AG04449 (cell line): ENCODE data around the gene AK8.
A peak's percentile ranks its signal among the peaks of the same experiment; 100 is the strongest.

Experiments used
- CTCF ChIA-PET: fragments of 350-600 bp; formaldehyde crosslinking; extraction: SDS; loops from one replicate; lab custom pipeline; 2021; ENCODE audit warnings: antibody characterized with exemption; lab: Yijun Ruan, JAX
- POLR2A ChIA-PET: fragments of 400-600, 350-600 bp; formaldehyde crosslinking; extraction: SDS; loops from one replicate; lab custom pipeline; 2020; ENCODE audit warnings: antibody characterized with exemption, inconsistent platforms; lab: Yijun Ruan, JAX
- DNase-seq: peaks from one replicate; pipeline ENCODE4 v3.0.0-alpha.2; 2010; ENCODE audit warnings: low read depth, low spot score
- H3K4me3 ChIP-seq: 2 replicates; pipeline ENCODE4 v1.5.1; 2011; ENCODE audit warnings: low read depth, mild to moderate bottlenecking, control low read depth, low read length
- TF ChIP-seq, protein P1 (sequence below): IDR thresholded peaks from one replicate; pipeline ENCODE4 v1.5.1; 2011; ENCODE audit warnings: mild to moderate bottlenecking, moderate library complexity, low read length, control low read depth, inconsistent platforms; ENCODE audit not compliant: insufficient read depth; ENCODE audit errors: missing control alignments

The AK8 gene, protein sequence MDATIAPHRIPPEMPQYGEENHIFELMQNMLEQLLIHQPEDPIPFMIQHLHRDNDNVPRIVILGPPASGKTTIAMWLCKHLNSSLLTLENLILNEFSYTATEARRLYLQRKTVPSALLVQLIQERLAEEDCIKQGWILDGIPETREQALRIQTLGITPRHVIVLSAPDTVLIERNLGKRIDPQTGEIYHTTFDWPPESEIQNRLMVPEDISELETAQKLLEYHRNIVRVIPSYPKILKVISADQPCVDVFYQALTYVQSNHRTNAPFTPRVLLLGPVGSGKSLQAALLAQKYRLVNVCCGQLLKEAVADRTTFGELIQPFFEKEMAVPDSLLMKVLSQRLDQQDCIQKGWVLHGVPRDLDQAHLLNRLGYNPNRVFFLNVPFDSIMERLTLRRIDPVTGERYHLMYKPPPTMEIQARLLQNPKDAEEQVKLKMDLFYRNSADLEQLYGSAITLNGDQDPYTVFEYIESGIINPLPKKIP

DNA sequence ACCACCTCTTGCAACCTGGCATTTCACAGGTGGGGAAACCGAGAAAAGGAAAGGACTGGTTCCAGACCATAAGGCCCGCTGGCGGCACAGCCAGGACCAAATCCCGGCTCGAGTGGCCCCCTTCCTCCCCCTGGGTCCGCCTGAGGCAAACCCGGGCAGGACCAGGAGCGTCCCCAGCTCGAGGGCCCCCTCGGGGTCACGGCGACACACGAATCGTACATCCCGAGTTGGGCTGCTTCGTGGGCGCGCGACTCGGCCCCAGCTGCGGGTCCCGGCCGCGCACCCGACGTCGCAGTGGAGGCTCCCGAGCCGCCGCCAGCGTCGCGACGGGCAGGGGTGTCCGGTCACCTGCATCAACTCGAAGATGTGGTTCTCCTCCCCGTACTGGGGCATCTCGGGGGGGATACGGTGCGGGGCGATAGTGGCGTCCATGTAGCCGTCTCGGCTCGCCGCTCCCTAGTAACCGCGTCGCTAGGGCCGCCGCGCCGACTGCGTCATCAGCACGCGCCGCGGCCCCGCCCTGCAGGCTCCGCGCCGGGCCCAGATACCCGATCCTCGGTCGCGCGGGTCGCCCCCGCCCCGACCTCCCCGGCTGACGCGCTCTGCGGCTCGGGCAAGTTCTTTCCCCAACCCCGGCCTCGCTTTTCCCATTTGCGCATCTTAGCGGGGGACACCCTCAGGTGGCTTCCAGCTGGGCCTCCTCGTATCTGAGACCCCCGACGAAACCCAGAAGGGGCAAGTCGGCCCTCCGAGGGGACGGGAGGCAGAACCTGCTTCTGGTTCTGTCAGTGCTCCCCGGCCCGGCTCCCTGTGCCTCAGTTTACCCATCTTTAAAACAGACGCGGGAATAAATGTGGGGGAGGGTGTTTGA is at the start of gene AK8:
TSS of gene AK8 (minus strand) at position 461 of the 871 bp plus-strand sequence. CDS start at position 432, 29 bp downstream.
- no peak for DNase-seq
- ChIA-PET POLR2A (interaction anchor here (0.7 kb wide), 1 partner anchor 11 kb away, joined by 3 read pairs; no protein-coding TSS in a partner anchor), CTCF (interaction anchor here (0.6 to 4.5 kb wide), 5 partner anchors 10 to 606 kb away, joined by 3 to 32 read pairs (median 3); no protein-coding TSS in a partner anchor)
- peak within 1 kb of the TSS; percentile 94 for H3K4me3 ChIP-seq
- TF ChIP-seq, protein P1, sequence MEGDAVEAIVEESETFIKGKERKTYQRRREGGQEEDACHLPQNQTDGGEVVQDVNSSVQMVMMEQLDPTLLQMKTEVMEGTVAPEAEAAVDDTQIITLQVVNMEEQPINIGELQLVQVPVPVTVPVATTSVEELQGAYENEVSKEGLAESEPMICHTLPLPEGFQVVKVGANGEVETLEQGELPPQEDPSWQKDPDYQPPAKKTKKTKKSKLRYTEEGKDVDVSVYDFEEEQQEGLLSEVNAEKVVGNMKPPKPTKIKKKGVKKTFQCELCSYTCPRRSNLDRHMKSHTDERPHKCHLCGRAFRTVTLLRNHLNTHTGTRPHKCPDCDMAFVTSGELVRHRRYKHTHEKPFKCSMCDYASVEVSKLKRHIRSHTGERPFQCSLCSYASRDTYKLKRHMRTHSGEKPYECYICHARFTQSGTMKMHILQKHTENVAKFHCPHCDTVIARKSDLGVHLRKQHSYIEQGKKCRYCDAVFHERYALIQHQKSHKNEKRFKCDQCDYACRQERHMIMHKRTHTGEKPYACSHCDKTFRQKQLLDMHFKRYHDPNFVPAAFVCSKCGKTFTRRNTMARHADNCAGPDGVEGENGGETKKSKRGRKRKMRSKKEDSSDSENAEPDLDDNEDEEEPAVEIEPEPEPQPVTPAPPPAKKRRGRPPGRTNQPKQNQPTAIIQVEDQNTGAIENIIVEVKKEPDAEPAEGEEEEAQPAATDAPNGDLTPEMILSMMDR, result no peak

DNA sequence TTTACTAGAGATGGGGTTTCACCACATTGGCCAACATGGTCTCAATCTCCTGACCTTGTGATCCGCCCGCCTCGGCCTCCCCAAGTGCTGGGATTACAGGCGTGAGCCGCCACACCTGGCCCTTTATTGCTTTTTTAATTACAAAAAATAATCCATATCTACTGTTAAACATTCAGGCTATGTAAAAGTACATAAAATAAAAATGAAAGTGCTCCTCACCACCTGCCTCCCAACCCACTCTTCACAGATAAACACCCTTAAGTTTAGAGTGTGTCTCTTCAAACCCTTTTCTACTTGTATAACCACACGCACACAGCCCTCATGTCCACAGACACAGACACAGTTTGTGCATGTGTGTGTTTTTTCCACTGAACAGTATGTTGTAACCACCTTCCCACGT is 49.6 kb upstream of the AK8 start:
- no peak overlapping the region for H3K4me3 ChIP-seq
- ChIA-PET POLR2A (no interaction called here), CTCF (interaction anchor here (7.3 kb wide), 1 partner anchor 27 kb away, joined by 64 read pairs; no protein-coding TSS in a partner anchor)
- TF ChIP-seq, protein P1, result no peak
- no peak for DNase-seq

DNA sequence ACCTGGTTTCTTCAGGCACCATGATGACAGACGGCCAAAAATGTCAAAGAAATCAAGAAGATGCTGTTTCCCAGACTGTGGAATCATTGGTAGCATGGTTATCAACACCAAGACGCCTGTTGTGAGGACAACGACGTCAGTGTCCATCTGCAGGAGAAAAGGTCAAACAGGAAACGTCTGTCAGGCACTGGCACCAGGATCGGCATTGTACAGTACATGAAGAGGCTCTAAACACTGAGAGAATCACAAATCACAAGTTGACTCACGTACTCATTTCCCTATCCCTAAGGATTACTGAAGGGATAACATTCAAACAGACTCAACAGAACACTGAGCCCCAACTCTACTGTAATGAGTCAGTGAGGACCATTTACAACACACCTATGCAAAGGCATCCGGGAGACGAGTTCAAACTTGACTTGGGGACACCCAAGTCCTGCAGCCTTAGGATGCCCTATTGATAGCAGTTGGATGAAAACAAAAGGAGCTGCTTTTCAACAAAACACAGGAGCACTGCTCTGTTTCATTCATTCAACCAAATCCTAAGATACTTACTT is 45.3 kb upstream of the AK8 start:
- H3K4me3 ChIP-seq, result no peak overlapping the region
- ChIA-PET CTCF (interaction anchor here (1.5 to 2.2 kb wide), 2 partner anchors 21 to 22 kb away, joined by 4 to 10 read pairs; no protein-coding TSS in a partner anchor), POLR2A (no interaction called here)
- DNase-seq, result no peak
- TF ChIP-seq, protein P1, result no peak

DNA sequence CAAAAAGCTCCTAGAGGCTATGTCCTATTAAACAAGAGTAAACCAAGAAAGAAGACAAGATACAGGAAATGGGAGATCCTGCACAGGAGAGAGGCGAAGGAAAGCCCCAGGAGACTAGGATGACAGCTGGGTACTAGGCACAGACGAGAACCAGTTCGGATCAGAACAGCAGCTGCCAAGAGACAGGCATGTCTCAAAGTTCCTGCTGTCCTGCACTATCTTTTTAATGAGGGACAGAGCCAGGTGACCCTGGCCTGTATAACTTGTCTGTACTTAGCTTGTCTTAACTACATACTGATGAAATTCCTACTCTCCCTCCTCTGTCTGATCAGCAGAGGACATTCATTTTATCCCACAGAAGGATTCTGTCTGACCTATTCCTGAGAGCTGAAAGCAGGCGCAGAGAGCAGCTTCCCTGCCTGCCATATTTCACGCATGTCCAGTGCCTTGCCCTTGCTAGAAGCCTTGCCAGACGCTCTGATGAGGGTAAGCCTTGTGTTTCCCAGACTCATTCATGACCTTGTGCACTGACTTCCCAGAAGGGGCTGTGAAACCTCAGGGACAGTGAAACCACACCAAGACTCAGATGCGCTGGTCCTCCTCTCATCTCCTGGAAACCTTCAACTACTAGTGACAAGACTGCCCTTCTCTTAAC is 41.7 kb upstream of the AK8 start:
- CTCF ChIA-PET, result interaction anchor here (0.9 to 13.4 kb wide), 5 partner anchors 9 to 26 kb away, joined by 3 to 193 read pairs (median 4); no protein-coding TSS in a partner anchor

DNA sequence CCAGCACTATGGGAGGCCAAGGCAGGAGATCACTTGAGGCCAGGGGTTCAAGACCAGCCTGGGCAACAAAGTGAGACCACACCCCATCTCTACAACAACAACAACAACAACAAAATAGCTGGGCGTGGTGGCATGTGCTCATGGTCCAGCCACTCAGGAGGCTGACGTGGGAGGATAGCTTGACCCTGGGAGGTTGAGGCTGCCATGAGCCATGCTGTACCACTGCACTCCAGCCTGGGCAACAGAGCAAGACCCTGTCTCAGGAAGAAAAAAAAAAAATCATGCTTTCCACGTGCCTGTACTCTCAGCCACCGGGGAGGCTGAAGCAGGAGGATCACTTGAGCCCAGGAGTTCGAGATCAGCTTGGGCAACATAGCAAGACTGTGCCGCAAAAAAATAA is 36.8 kb upstream of the AK8 start:
- TF ChIP-seq, protein P1, result no peak
- DNase-seq, result no peak
- no peak overlapping the region for H3K4me3 ChIP-seq
- POLR2A ChIA-PET, result no interaction called here
- CTCF ChIA-PET, result interaction anchor here (1.0 to 13.4 kb wide), 5 partner anchors 11 to 58 kb away, joined by 3 to 193 read pairs (median 4); no protein-coding TSS in a partner anchor

More for the DNA sequence above, 41.7 kb upstream of the AK8 start:
- DNase-seq, result no peak
- TF ChIP-seq, protein P1, result no peak
- no peak overlapping the region for H3K4me3 ChIP-seq
- POLR2A ChIA-PET, result no interaction called here
